Activated CD4-positive, alpha-beta memory T cell treated with anti-CD3 and anti-CD28 coated beads, Interleukin-2, amount 10 ng/mL, durations not matched to agents 7 days and 5 days (primary cell): Measurements from ENCODE around the gene FXYD5. TPM values are rescaled to one million over a fixed set of nuclear protein-coding genes. Genes with fewer than 3 reads are reported as not detected.

ENCODE experiments used
- CTCF ChIA-PET: fragments of 350-600 bp; sonication (Branson Sonifier 250); formaldehyde crosslinking; loops from one replicate; lab custom pipeline; 2021; ENCODE audit warnings: antibody characterized with exemption, inconsistent platforms; lab: Charles Lee
- POLR2A ChIA-PET: fragments of 350-600 bp; sonication (Branson Sonifier 250); formaldehyde crosslinking; loops from one replicate; lab custom pipeline; 2021; ENCODE audit warnings: antibody characterized with exemption; lab: Charles Lee
- DNase-seq: peaks from one replicate; pipeline ENCODE4 v3.0.0-alpha.2; 2020
- H3K27ac Mint-ChIP-seq: one replicate; pipeline ENCODE4 v1.8.0; 2021; ENCODE audit warnings: mild to moderate bottlenecking, mixed read lengths
- H3K27me3 Mint-ChIP-seq: one replicate; pipeline ENCODE4 v1.8.0; 2021; ENCODE audit warnings: mixed read lengths
- H3K36me3 Mint-ChIP-seq: one replicate; pipeline ENCODE4 v1.8.0; 2021; ENCODE audit warnings: low read depth, mixed read lengths
- H3K4me1 Mint-ChIP-seq: one replicate; pipeline ENCODE4 v1.8.0; 2021; ENCODE audit warnings: mixed read lengths
- H3K4me3 Mint-ChIP-seq: one replicate; pipeline ENCODE4 v1.8.0; 2021; ENCODE audit warnings: mild to moderate bottlenecking, mixed read lengths
- H3K9me3 Mint-ChIP-seq: one replicate; pipeline ENCODE4 v1.8.0; 2021; ENCODE audit warnings: mixed read lengths
- total RNA-seq, 2 experiments: library from RNA; stranded (reverse); gene quantifications; one replicate each; pipeline ENCODE4 v1.2.3, GENCODE V29; 2021

Gene FXYD5
- total RNA-seq, 2 experiments from 2014 or later = 588 to 589 TPM

GRCh38 chr19:35115177-35115951 lies 39.2 kb upstream of the FXYD5 start, which contains the start of gene FXYD3:
Gene FXYD3, plus strand, starts transcription at chr19:35115823. Its CDS starts 3,554 bp downstream, at chr19:35119377.
- POLR2A ChIA-PET = no interaction called here
- no peak for DNase-seq
- H3K36me3 Mint-ChIP-seq = no peaks in the 10 kb centered on the region
- H3K27me3 Mint-ChIP-seq = peaks cover 1% of the 10 kb centered on the region
- H3K4me1 Mint-ChIP-seq = peaks cover 3% of the 10 kb centered on the region
- CTCF ChIA-PET = interaction anchor here (1.0 to 2.3 kb wide), 7 partner anchors 9 to 38 kb away, joined by 3 to 6 read pairs (median 5); partner anchors contain the start of gene LGI4
- H3K9me3 Mint-ChIP-seq = no peaks in the 10 kb centered on the region
- H3K27ac Mint-ChIP-seq = no peak within 1 kb of the TSS
- no peak within 1 kb of the TSS for H3K4me3 Mint-ChIP-seq

GRCh38 chr19:35116072-35116801 lies 38.3 kb upstream of the FXYD5 start:
- ChIA-PET POLR2A (interaction anchor here (0.7 kb wide), 1 partner anchor 24 kb away, joined by 3 read pairs; no protein-coding TSS in a partner anchor), CTCF (interaction anchor here (0.6 to 2.3 kb wide), 5 partner anchors 8 to 102 kb away, joined by 3 to 6 read pairs (median 5); no protein-coding TSS in a partner anchor)
- no peaks in the 10 kb centered on the region for H3K9me3 Mint-ChIP-seq
- H3K36me3 Mint-ChIP-seq = no peaks in the 10 kb centered on the region
- H3K27ac Mint-ChIP-seq = no peak overlapping the region
- H3K4me3 Mint-ChIP-seq = no peak overlapping the region
- DNase-seq = no peak
- peaks cover 3% of the 10 kb centered on the region for H3K4me1 Mint-ChIP-seq
- H3K27me3 Mint-ChIP-seq = peaks cover 1% of the 10 kb centered on the region

- no peaks in the 10 kb centered on the region for H3K36me3 Mint-ChIP-seq
- H3K4me3 Mint-ChIP-seq = no peak overlapping the region
- ChIA-PET CTCF (interaction anchor here (0.9 to 2.3 kb wide), 4 partner anchors 11 to 36 kb away, joined by 3 to 6 read pairs (median 4); partner anchors contain the start of gene FXYD7), POLR2A (interaction anchor here (0.7 kb wide), 1 partner anchor 25 kb away, joined by 3 read pairs; no protein-coding TSS in a partner anchor)
- no peak overlapping the region for H3K27ac Mint-ChIP-seq
- peaks cover 1% of the 10 kb centered on the region for H3K27me3 Mint-ChIP-seq
- no peaks in the 10 kb centered on the region for H3K9me3 Mint-ChIP-seq
- DNase-seq = no peak
- H3K4me1 Mint-ChIP-seq = peaks cover 3% of the 10 kb centered on the region
These were observed 37.4 kb upstream of the FXYD5 start for GRCh38 chr19:35117116-35117515.

GRCh38 chr19:35117799-35118198 lies 36.7 kb upstream of the FXYD5 start:
- CTCF ChIA-PET = interaction anchor here (1.0 to 2.3 kb wide), 2 partner anchors 18 to 24 kb away, joined by 3 to 6 read pairs; no protein-coding TSS in a partner anchor
- Mint-ChIP-seq H3K4me1 (peaks cover 3% of the 10 kb centered on the region), H3K9me3 (no peaks in the 10 kb centered on the region), H3K27ac (no peak overlapping the region), H3K27me3 (peaks cover 1% of the 10 kb centered on the region), H3K4me3 (no peak overlapping the region), H3K36me3 (no peaks in the 10 kb centered on the region)
- POLR2A ChIA-PET = no interaction called here
- no peak for DNase-seq

GRCh38 chr19:35118268-35119020 lies 36.1 kb upstream of the FXYD5 start:
- Mint-ChIP-seq H3K27me3 (peaks cover 1% of the 10 kb centered on the region), H3K36me3 (no peaks in the 10 kb centered on the region), H3K9me3 (no peaks in the 10 kb centered on the region), H3K27ac (no peak overlapping the region), H3K4me1 (peaks cover 3% of the 10 kb centered on the region), H3K4me3 (no peak overlapping the region)
- ChIA-PET POLR2A (no interaction called here), CTCF (interaction anchor here (0.6 to 1.0 kb wide), 2 partner anchors 17 to 642 kb away, joined by 3 to 5 read pairs; no protein-coding TSS in a partner anchor)
- no peak for DNase-seq

- ChIA-PET POLR2A (no interaction called here), CTCF (interaction anchor here (0.7 kb wide), 1 partner anchor 22 kb away, joined by 3 read pairs; no protein-coding TSS in a partner anchor)
- Mint-ChIP-seq H3K9me3 (no peaks in the 10 kb centered on the region), H3K27me3 (peaks cover 1% of the 10 kb centered on the region), H3K36me3 (no peaks in the 10 kb centered on the region), H3K27ac (no peak overlapping the region), H3K4me3 (no peak overlapping the region), H3K4me1 (peaks cover 8% of the 10 kb centered on the region)
- no peak for DNase-seq
These were observed 35.4 kb upstream of the FXYD5 start for GRCh38 chr19:35119091-35119490.

GRCh38 chr19:35119578-35120155 lies 34.9 kb upstream of the FXYD5 start:
- peaks cover 11% of the 10 kb centered on the region for H3K4me1 Mint-ChIP-seq

GRCh38 chr19:35120492-35120891 lies 34.0 kb upstream of the FXYD5 start:
- H3K9me3 Mint-ChIP-seq = no peaks in the 10 kb centered on the region
- no peaks in the 10 kb centered on the region for H3K36me3 Mint-ChIP-seq
- peaks cover 1% of the 10 kb centered on the region for H3K27me3 Mint-ChIP-seq
- DNase-seq = no peak
- H3K27ac Mint-ChIP-seq = no peak overlapping the region
- peaks cover 16% of the 10 kb centered on the region for H3K4me1 Mint-ChIP-seq
- CTCF ChIA-PET = no interaction called here
- POLR2A ChIA-PET = no interaction called here
- H3K4me3 Mint-ChIP-seq = no peak overlapping the region

More at GRCh38 chr19:35119578-35120155, 34.9 kb upstream of the FXYD5 start:
- Mint-ChIP-seq H3K9me3 (no peaks in the 10 kb centered on the region), H3K27ac (no peak overlapping the region), H3K4me3 (no peak overlapping the region), H3K36me3 (no peaks in the 10 kb centered on the region), H3K27me3 (peaks cover 1% of the 10 kb centered on the region)
- ChIA-PET POLR2A (no interaction called here), CTCF (interaction anchor here (0.7 kb wide), 1 partner anchor 22 kb away, joined by 3 read pairs; no protein-coding TSS in a partner anchor)
- DNase-seq = no peak

- H3K4me1 Mint-ChIP-seq = peaks cover 19% of the 10 kb centered on the region
- CTCF ChIA-PET = no interaction called here
These were observed 33.6 kb upstream of the FXYD5 start for GRCh38 chr19:35120898-35121297.

GRCh38 chr19:35122687-35123551 lies 31.6 kb upstream of the FXYD5 start:
- H3K27me3 Mint-ChIP-seq = no peaks in the 10 kb centered on the region
- no peaks in the 10 kb centered on the region for H3K9me3 Mint-ChIP-seq

More at GRCh38 chr19:35120898-35121297, 33.6 kb upstream of the FXYD5 start:
- Mint-ChIP-seq H3K4me3 (no peak overlapping the region), H3K9me3 (no peaks in the 10 kb centered on the region), H3K27me3 (peaks cover 1% of the 10 kb centered on the region), H3K27ac (no peak overlapping the region), H3K36me3 (no peaks in the 10 kb centered on the region)
- POLR2A ChIA-PET = no interaction called here
- DNase-seq = no peak

GRCh38 chr19:35123573-35123972 lies 31.0 kb upstream of the FXYD5 start:
- no peaks in the 10 kb centered on the region for H3K9me3 Mint-ChIP-seq
- H3K36me3 Mint-ChIP-seq = no peaks in the 10 kb centered on the region
- H3K27ac Mint-ChIP-seq = no peak overlapping the region
- H3K4me1 Mint-ChIP-seq = peaks cover 19% of the 10 kb centered on the region
- DNase-seq = no peak
- ChIA-PET CTCF (interaction anchor here (0.6 to 2.2 kb wide), 2 partner anchors 18 to 77 kb away, joined by 4 to 20 read pairs; partner anchors contain the start of gene FXYD7), POLR2A (no interaction called here)
- H3K4me3 Mint-ChIP-seq = peak overlapping the region; percentile 61
- H3K27me3 Mint-ChIP-seq = no peaks in the 10 kb centered on the region

More at GRCh38 chr19:35122687-35123551, 31.6 kb upstream of the FXYD5 start:
- ChIA-PET POLR2A (no interaction called here), CTCF (interaction anchor here (0.6 kb wide), 1 partner anchor 77 kb away, joined by 4 read pairs; no protein-coding TSS in a partner anchor)
- H3K4me3 Mint-ChIP-seq = no peak overlapping the region
- DNase-seq = no peak
- peaks cover 19% of the 10 kb centered on the region for H3K4me1 Mint-ChIP-seq
- no peaks in the 10 kb centered on the region for H3K36me3 Mint-ChIP-seq
- H3K27ac Mint-ChIP-seq = no peak overlapping the region
